ENCODE data around the gene FBN1. TPM values are rescaled to one million over a fixed set of nuclear protein-coding genes. Genes with fewer than 3 reads are reported as not detected.

Gene FBN1
- total RNA-seq, 2 donors from 2014 or later: 5.5 to 5.9 TPM

DNA sequence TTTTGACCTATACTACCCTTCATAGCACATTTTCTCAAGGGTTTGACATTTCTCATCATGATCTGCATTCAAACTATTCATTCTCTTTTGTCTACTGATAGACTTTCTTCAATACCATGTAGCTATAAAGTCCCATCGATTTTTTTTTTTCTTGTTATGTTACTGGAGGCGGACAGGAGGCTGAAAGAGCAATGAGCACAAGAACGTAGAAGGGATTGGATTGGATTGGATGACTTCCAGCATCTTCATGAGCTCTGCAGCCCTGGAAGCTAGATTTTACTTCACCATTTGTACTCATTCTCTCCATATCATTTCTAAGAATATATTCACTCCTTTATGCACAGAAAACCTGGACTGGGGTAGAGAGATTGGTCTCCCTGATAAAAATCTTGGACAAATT lies 271.0 kb downstream of the FBN1 start:
- Histone ChIP-seq H3K27ac (ENCODE audit: low read depth, low read length) (no peak overlapping the region), H3K9me3 (ENCODE audit: control insufficient read depth, low read length) (no peaks in the 10 kb centered on the region), H3K4me3 (ENCODE audit: low read length) (no peak overlapping the region), H3K36me3 (ENCODE audit: control insufficient read depth, insufficient read depth, low read length) (no peaks in the 10 kb centered on the region), H3K27me3 (ENCODE audit: control insufficient read depth, insufficient read depth, low read length, poor library complexity, severe bottlenecking) (no peaks in the 10 kb centered on the region), H3K4me1 (ENCODE audit: control insufficient read depth, insufficient read depth, low read length) (no peaks in the 10 kb centered on the region), H3K9ac (ENCODE audit: extremely low read depth, low read length, poor library complexity, severe bottlenecking) (no peak overlapping the region)
- WGBS, 2 experiments (ENCODE audit: insufficient coverage in 1 of 2, insufficient read length in 1 of 2): 100% methylated on average over 3 of the region's 3 CpGs; no CpG with 5 or more reads in 1 of the 2 experiments
- peaks cover 12% of the 10 kb centered on the region for H3K27me3 Mint-ChIP-seq (ENCODE audit: insufficient read depth)
- H3K9me3 Mint-ChIP-seq: peaks cover 24% of the 10 kb centered on the region
- no peak for DNase-seq
- no peak overlapping the region for H3K27ac Mint-ChIP-seq
- no peak overlapping the region for H3K4me3 Mint-ChIP-seq
- TF ChIP-seq, protein P1, sequence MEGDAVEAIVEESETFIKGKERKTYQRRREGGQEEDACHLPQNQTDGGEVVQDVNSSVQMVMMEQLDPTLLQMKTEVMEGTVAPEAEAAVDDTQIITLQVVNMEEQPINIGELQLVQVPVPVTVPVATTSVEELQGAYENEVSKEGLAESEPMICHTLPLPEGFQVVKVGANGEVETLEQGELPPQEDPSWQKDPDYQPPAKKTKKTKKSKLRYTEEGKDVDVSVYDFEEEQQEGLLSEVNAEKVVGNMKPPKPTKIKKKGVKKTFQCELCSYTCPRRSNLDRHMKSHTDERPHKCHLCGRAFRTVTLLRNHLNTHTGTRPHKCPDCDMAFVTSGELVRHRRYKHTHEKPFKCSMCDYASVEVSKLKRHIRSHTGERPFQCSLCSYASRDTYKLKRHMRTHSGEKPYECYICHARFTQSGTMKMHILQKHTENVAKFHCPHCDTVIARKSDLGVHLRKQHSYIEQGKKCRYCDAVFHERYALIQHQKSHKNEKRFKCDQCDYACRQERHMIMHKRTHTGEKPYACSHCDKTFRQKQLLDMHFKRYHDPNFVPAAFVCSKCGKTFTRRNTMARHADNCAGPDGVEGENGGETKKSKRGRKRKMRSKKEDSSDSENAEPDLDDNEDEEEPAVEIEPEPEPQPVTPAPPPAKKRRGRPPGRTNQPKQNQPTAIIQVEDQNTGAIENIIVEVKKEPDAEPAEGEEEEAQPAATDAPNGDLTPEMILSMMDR (conservative IDR thresholded peaks at IDR 0.05): no peak
- no peaks in the 10 kb centered on the region for H3K36me3 Mint-ChIP-seq (ENCODE audit: low read depth)
- H3K4me1 Mint-ChIP-seq: no peaks in the 10 kb centered on the region

DNA sequence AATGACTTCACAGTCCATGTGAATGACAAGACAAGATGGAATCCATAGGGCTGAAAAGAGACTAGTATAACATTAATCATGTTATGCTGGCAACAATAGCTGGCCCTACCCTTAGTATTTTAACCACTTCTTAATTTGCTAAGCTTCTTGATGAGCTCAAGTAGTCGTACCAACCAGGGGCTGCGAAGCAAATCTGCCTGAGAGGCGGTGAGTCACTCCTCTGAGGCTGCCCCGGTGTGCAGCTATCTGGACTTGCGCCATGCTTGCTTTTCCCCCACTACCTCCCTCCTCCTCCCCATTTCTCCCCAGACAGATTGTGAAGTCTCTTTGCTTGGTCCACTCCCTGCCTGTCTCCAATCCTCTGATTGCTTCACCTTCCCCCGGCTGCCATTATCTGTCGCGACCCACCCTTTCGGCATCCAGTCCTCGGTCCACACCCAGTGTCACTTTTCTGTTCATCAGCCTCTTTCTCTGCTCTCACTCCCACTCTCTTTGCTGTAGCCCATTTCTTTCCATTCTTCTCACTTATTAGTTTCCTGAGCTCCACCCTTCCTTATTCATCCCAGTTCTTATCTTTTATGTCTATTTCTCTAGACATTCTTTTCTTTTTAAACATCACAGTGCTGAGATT lies 271.6 kb downstream of the FBN1 start:
- H3K27me3 Mint-ChIP-seq (ENCODE audit: insufficient read depth): peaks cover 12% of the 10 kb centered on the region
- H3K4me1 Mint-ChIP-seq: no peaks in the 10 kb centered on the region
- H3K4me1 ChIP-seq (ENCODE audit: control insufficient read depth, insufficient read depth, low read length): no peaks in the 10 kb centered on the region
- 93 to 98% methylated on average over 7 to 10 of the region's 10 CpGs for WGBS, 2 experiments (ENCODE audit: insufficient coverage in 1 of 2, insufficient read length in 1 of 2)
- H3K27ac ChIP-seq (ENCODE audit: low read depth, low read length): no peak overlapping the region
- TF ChIP-seq, protein P1 (conservative IDR thresholded peaks at IDR 0.05): no peak
- no peaks in the 10 kb centered on the region for H3K36me3 Mint-ChIP-seq (ENCODE audit: low read depth)
- H3K36me3 ChIP-seq (ENCODE audit: control insufficient read depth, insufficient read depth, low read length): no peaks in the 10 kb centered on the region
- H3K27ac Mint-ChIP-seq: no peak overlapping the region
- H3K4me3 Mint-ChIP-seq: no peak overlapping the region
- no peak overlapping the region for H3K4me3 ChIP-seq (ENCODE audit: low read length)
- H3K27me3 ChIP-seq (ENCODE audit: control insufficient read depth, insufficient read depth, low read length, poor library complexity, severe bottlenecking): no peaks in the 10 kb centered on the region
- no peaks in the 10 kb centered on the region for H3K9me3 ChIP-seq (ENCODE audit: control insufficient read depth, low read length)
- peaks cover 24% of the 10 kb centered on the region for H3K9me3 Mint-ChIP-seq
- no peak overlapping the region for H3K9ac ChIP-seq (ENCODE audit: extremely low read depth, low read length, poor library complexity, severe bottlenecking)
- DNase-seq: no peak

DNA sequence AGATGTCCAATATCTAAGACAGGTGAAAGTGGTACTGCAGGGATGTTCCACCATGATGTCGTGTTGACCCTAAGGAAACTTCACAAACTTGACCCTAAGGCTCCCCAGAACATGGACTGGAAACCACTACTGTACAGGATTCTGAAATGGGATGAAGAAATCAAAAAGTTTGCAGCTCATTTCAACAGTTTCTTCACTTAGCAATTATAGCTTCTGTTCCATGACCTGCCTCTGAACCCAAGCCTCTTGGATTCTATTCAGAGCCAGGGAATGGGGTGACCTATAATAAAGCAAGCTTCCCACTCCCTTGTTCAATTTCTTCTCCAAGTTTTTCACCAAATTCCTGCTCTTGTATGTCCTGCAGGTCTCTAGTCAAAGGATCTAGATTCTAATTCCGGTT lies 273.5 kb downstream of the FBN1 start:
- H3K36me3 Mint-ChIP-seq (ENCODE audit: low read depth): no peaks in the 10 kb centered on the region

More for the DNA sequence above, 273.5 kb downstream of the FBN1 start:
- H3K27me3 Mint-ChIP-seq (ENCODE audit: insufficient read depth): peaks cover 12% of the 10 kb centered on the region
- no peaks in the 10 kb centered on the region for H3K9me3 ChIP-seq (ENCODE audit: control insufficient read depth, low read length)
- H3K9me3 Mint-ChIP-seq: peaks cover 13% of the 10 kb centered on the region
- H3K4me3 ChIP-seq (ENCODE audit: low read length): no peak overlapping the region
- no peak overlapping the region for H3K9ac ChIP-seq (ENCODE audit: extremely low read depth, low read length, poor library complexity, severe bottlenecking)
- TF ChIP-seq, protein P1 (conservative IDR thresholded peaks at IDR 0.05): no peak
- no peak overlapping the region for H3K27ac ChIP-seq (ENCODE audit: low read depth, low read length)
- H3K4me3 Mint-ChIP-seq: no peak overlapping the region
- no peaks in the 10 kb centered on the region for H3K4me1 ChIP-seq (ENCODE audit: control insufficient read depth, insufficient read depth, low read length)
- WGBS, 2 experiments (ENCODE audit: insufficient coverage in 1 of 2, insufficient read length in 1 of 2): 83 to 100% methylated on average over 1 to 2 of the region's 2 CpGs
- no peaks in the 10 kb centered on the region for H3K27me3 ChIP-seq (ENCODE audit: control insufficient read depth, insufficient read depth, low read length, poor library complexity, severe bottlenecking)
- no peaks in the 10 kb centered on the region for H3K36me3 ChIP-seq (ENCODE audit: control insufficient read depth, insufficient read depth, low read length)
- no peak overlapping the region for H3K27ac Mint-ChIP-seq
- H3K4me1 Mint-ChIP-seq: no peaks in the 10 kb centered on the region
- no peak for DNase-seq
